SK-N-MC (cell line): ENCODE data around the gene ITGA2B.

Experiments
- DNase-seq: peaks from one replicate; pipeline ENCODE4 v3.0.0-alpha.2; 2011; ENCODE audit warnings: low read depth, low spot score
- H3K27ac ChIP-seq: fragments of 200-600 bp; sonication (generic); 2 replicates; pipeline ENCODE4 v1.5.1; 2016; ENCODE audit warnings: mixed run types
- H3K36me3 ChIP-seq: fragments of 200-600 bp; sonication (generic); 2 replicates; pipeline ENCODE4 v1.6.1; 2017; ENCODE audit warnings: antibody characterized with exemption, low read length, mixed read lengths; ENCODE audit not compliant: insufficient read depth
- H3K4me3 ChIP-seq: fragments of 200-600 bp; sonication (generic); 2 replicates; pipeline ENCODE4 v1.5.1; 2016
- H3K9ac ChIP-seq: fragments of 200-600 bp; sonication (generic); 2 replicates; pipeline ENCODE4 v1.8.0; 2017; ENCODE audit warnings: mixed run types, mixed read lengths; ENCODE audit not compliant: insufficient read length
- H3K9me3 ChIP-seq: fragments of 200-600 bp; sonication (generic); 2 replicates; pipeline ENCODE4 v1.6.1; 2017; ENCODE audit warnings: low read depth, mild to moderate bottlenecking, antibody characterized with exemption, low read length, moderate library complexity, mixed read lengths
- EZH2 ChIP-seq: fragments of 200-600 bp; sonication (generic); IDR thresholded peaks from one replicate; pipeline ENCODE4 v1.6.1; 2017; ENCODE audit warnings: antibody characterized with exemption
- FOXP2 ChIP-seq: optimal IDR thresholded peaks from 2 replicates; pipeline ENCODE3; 2011; ENCODE audit warnings: mild to moderate bottlenecking, moderate library complexity; ENCODE audit not compliant: insufficient read depth; ENCODE audit errors: extremely low read length, control extremely low read depth
- POLR2AphosphoS5 ChIP-seq: IDR thresholded peaks from 2 replicates; pipeline ENCODE4 v1.6.1; 2012; ENCODE audit warnings: mild to moderate bottlenecking, low read depth, low read length, borderline replicate concordance

Gene ITGA2B

GRCh38 chr17:44360144-44360533 is 29.3 kb downstream of the ITGA2B start:
- no peaks in the 10 kb centered on the region for H3K9me3 ChIP-seq
- TF ChIP-seq FOXP2 (no peak), POLR2AphosphoS5 (no peak), EZH2 (no peak)
- no peak overlapping the region for H3K27ac ChIP-seq
- H3K36me3 ChIP-seq, result peaks cover 8% of the 10 kb centered on the region; the same call in 1 of the 2 replicates
- no peak overlapping the region for H3K4me3 ChIP-seq
- no peak for DNase-seq
- no peak overlapping the region for H3K9ac ChIP-seq

GRCh38 chr17:44359458-44360143 is 29.8 kb downstream of the ITGA2B start:
- DNase-seq, result no peak
- H3K9ac ChIP-seq, result no peak overlapping the region
- H3K9me3 ChIP-seq, result no peaks in the 10 kb centered on the region
- no peak for TF ChIP-seq EZH2
- TF ChIP-seq FOXP2, result no peak
- no peak for TF ChIP-seq POLR2AphosphoS5
- no peak overlapping the region for H3K4me3 ChIP-seq
- no peak overlapping the region for H3K27ac ChIP-seq
- peaks cover 9% of the 10 kb centered on the region; the same call in 1 of the 2 replicates for H3K36me3 ChIP-seq

- no peak overlapping the region for H3K4me3 ChIP-seq
- H3K27ac ChIP-seq, result no peak overlapping the region
- H3K9me3 ChIP-seq, result no peaks in the 10 kb centered on the region
- peaks cover 9% of the 10 kb centered on the region; the same call in 1 of the 2 replicates for H3K36me3 ChIP-seq
- DNase-seq, result no peak
- no peak overlapping the region for H3K9ac ChIP-seq
- TF ChIP-seq EZH2 (no peak), POLR2AphosphoS5 (no peak), FOXP2 (no peak)
These were observed 30.4 kb downstream of the ITGA2B start for GRCh38 chr17:44359006-44359405.

- Histone ChIP-seq H3K9ac (no peak overlapping the region), H3K36me3 (peaks cover 9% of the 10 kb centered on the region; the same call in 1 of the 2 replicates), H3K9me3 (no peaks in the 10 kb centered on the region), H3K27ac (no peak overlapping the region), H3K4me3 (no peak overlapping the region)
- no peak for DNase-seq
- TF ChIP-seq FOXP2, result no peak
- no peak for TF ChIP-seq EZH2
- no peak for TF ChIP-seq POLR2AphosphoS5
These were observed 31.4 kb downstream of the ITGA2B start for GRCh38 chr17:44358066-44358465.

GRCh38 chr17:44356241-44356640 is 33.2 kb downstream of the ITGA2B start:
- no peak overlapping the region for H3K9ac ChIP-seq
- DNase-seq, result no peak
- TF ChIP-seq EZH2 (no peak), POLR2AphosphoS5 (no peak), FOXP2 (no peak)
- H3K27ac ChIP-seq, result no peak overlapping the region
- H3K36me3 ChIP-seq, result peaks cover 9% of the 10 kb centered on the region; the same call in 1 of the 2 replicates
- no peaks in the 10 kb centered on the region for H3K9me3 ChIP-seq
- H3K4me3 ChIP-seq, result no peak overlapping the region

- peaks cover 9% of the 10 kb centered on the region; the same call in 1 of the 2 replicates for H3K36me3 ChIP-seq
- TF ChIP-seq FOXP2, result no peak
- no peak for TF ChIP-seq EZH2
- no peak for TF ChIP-seq POLR2AphosphoS5
- H3K9me3 ChIP-seq, result no peaks in the 10 kb centered on the region
- no peak overlapping the region for H3K4me3 ChIP-seq
- no peak overlapping the region for H3K27ac ChIP-seq
- H3K9ac ChIP-seq, result no peak overlapping the region
- no peak for DNase-seq
These were observed 33.8 kb downstream of the ITGA2B start for GRCh38 chr17:44355642-44356099.

- H3K9ac ChIP-seq, result no peak overlapping the region
- H3K36me3 ChIP-seq, result peaks cover 9% of the 10 kb centered on the region; the same call in 1 of the 2 replicates
- H3K4me3 ChIP-seq, result no peak overlapping the region
- no peak for TF ChIP-seq POLR2AphosphoS5
- no peak for TF ChIP-seq FOXP2
- no peak for TF ChIP-seq EZH2
- no peak for DNase-seq
- no peak overlapping the region for H3K27ac ChIP-seq
- H3K9me3 ChIP-seq, result no peaks in the 10 kb centered on the region
These were observed 34.6 kb downstream of the ITGA2B start for GRCh38 chr17:44354582-44355561.
